ENCODE measurements around the gene ATP1B1. TPM values are rescaled to one million over a fixed set of nuclear protein-coding genes. Genes with fewer than 3 reads are reported as not detected.

ATP1B1 gene
- total and polyA plus RNA-seq, 4 experiments from 2014 or later, result 1.2 to 3.5 (median 2.4) TPM

DNA sequence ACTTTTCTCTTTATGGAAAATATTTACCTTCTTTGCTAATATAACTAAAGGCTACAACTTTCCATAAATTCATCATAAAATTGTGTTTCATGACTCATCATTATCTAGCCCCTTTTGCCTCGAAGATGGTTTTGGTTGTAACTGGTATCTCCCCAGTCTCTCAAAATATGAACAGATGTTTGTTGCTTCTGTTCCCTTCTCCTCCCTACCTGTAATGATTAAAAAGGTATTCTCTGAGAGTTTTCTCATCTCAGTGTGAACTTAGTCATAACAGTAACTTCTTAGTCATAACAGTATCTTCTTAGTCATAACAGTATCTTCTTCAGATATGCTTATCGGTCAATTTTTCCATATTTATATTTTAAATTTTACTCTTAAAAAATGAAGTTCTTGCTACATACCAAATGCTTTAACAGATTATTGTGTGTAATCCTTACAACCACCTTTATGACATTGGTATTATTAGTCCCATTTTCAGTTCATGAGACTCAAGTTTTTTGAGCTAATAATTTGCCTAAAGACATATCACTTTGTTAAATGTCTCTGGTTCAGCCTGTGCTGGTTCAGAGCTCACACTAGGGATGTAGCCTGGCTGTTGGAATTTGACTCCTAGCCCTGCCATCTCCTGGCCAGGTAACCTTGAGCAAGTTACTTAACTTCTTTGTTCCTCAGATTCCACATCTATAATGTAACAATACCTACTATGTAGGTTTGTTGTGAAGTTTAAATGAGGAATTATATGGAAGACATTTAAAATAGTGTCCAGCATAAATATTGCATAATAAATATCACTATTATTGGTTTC lies 32.6 kb downstream of the ATP1B1 start:
- ChIA-PET POLR2A (ENCODE audit: partially characterized antibody) (no interaction called here), CTCF (ENCODE audit: partially characterized antibody) (no interaction called here)
- Mint-ChIP-seq H3K4me1 (peaks cover 0 to 2% (median 0%) of the 10 kb centered on the region in 4 donors), H3K27ac (no peak overlapping the region), H3K4me3 (no peak overlapping the region), H3K9me3 (peaks cover 0 to 2% (median 0%) of the 10 kb centered on the region in 8 donors), H3K27me3 (no peaks in the 10 kb centered on the region), H3K36me3 (peaks cover 3 to 4% of the 10 kb centered on the region in 2 donors)
- Histone ChIP-seq H3K36me3 (ENCODE audit: insufficient read depth, low read length) (no peaks in the 10 kb centered on the region), H3K9me3 (ENCODE audit: control insufficient read depth in 1 of 2, low read length in 2 of 2) (no peaks in the 10 kb centered on the region), H3K27me3 (ENCODE audit: insufficient read depth, low read length) (no peaks in the 10 kb centered on the region), H3K27ac (ENCODE audit: low read depth, low read length) (no peak overlapping the region), H3K4me3 (ENCODE audit: low read length in 2 of 2) (no peak overlapping the region), H3K4me1 (ENCODE audit: insufficient read depth, low read length) (no peaks in the 10 kb centered on the region)
- intact Hi-C loops (cut with micrococcal nuclease), result no loop called here
- DNase-seq, result no peak

DNA sequence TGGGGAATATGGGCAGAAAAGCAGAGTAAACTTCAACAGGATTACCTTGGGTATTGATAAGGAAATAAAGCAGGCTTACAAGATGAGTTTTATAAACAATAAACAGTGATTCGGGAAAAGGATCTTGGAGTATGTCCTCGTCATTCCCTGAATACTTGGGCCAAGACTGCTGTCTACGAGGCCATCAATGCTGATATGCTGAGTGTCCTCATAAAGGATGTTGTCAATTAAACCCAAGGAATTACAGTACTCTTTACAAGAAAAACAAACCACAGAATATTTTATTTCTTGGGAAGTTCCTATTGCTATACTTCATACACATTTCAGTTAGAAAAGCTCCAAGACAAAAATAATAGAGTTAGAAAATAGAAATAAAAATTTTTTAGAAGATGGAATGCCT lies 34.9 kb downstream of the ATP1B1 start:
- H3K27ac Mint-ChIP-seq, result no peak overlapping the region
- POLR2A ChIA-PET (ENCODE audit: partially characterized antibody), result no interaction called here
- no peak overlapping the region for H3K4me3 Mint-ChIP-seq
- Histone ChIP-seq H3K4me1 (ENCODE audit: insufficient read depth, low read length) (no peaks in the 10 kb centered on the region), H3K4me3 (ENCODE audit: low read length in 2 of 2) (no peak overlapping the region), H3K36me3 (ENCODE audit: insufficient read depth, low read length) (no peaks in the 10 kb centered on the region), H3K27ac (ENCODE audit: low read depth, low read length) (no peak overlapping the region), H3K27me3 (ENCODE audit: insufficient read depth, low read length) (no peaks in the 10 kb centered on the region), H3K9me3 (ENCODE audit: control insufficient read depth in 1 of 2, low read length in 2 of 2) (no peaks in the 10 kb centered on the region)
- peaks cover 0 to 2% (median 0%) of the 10 kb centered on the region in 8 donors for H3K9me3 Mint-ChIP-seq
- H3K36me3 Mint-ChIP-seq, result peaks cover 0 to 4% of the 10 kb centered on the region in 2 donors
- peaks cover 0 to 2% (median 0%) of the 10 kb centered on the region in 4 donors for H3K4me1 Mint-ChIP-seq
- no peaks in the 10 kb centered on the region for H3K27me3 Mint-ChIP-seq
- intact Hi-C loops (cut with micrococcal nuclease), result no loop called here
- CTCF ChIA-PET (ENCODE audit: partially characterized antibody), result no interaction called here
- no peak for DNase-seq

DNA sequence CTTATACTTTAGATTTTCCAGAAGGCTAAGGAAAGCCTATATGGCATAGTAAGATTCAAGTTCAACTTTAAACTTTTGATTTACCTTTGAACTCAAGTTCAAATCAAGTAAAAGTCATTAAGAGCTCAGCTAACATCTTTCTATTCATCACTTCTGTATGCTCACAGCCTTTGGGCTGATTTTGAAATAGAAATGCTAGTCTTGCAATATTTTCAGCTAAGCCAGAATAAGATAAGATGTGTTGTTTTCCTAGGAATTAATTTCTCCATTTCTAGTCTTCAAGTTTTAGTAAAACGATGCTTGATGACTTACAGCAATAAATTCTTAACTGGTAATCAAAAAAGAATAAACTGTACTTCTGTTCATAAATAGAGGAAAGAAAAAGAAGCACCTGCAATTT lies 35.6 kb downstream of the ATP1B1 start:
- Histone ChIP-seq H3K4me3 (ENCODE audit: low read length in 2 of 2) (no peak overlapping the region), H3K27ac (ENCODE audit: low read depth, low read length) (no peak overlapping the region), H3K36me3 (ENCODE audit: insufficient read depth, low read length) (no peaks in the 10 kb centered on the region), H3K27me3 (ENCODE audit: insufficient read depth, low read length) (no peaks in the 10 kb centered on the region), H3K9me3 (ENCODE audit: control insufficient read depth in 1 of 2, low read length in 2 of 2) (no peaks in the 10 kb centered on the region), H3K4me1 (ENCODE audit: insufficient read depth, low read length) (no peaks in the 10 kb centered on the region)
- ChIA-PET CTCF (ENCODE audit: partially characterized antibody) (no interaction called here), POLR2A (ENCODE audit: partially characterized antibody) (no interaction called here)
- no peak for DNase-seq
- peaks cover 0 to 2% (median 0%) of the 10 kb centered on the region in 8 donors for H3K9me3 Mint-ChIP-seq
- H3K27ac Mint-ChIP-seq, result no peak overlapping the region
- H3K27me3 Mint-ChIP-seq, result no peaks in the 10 kb centered on the region
- peaks cover 0 to 2% (median 0%) of the 10 kb centered on the region in 4 donors for H3K4me1 Mint-ChIP-seq
- peaks cover 0 to 3% of the 10 kb centered on the region in 2 donors for H3K36me3 Mint-ChIP-seq
- intact Hi-C loops (cut with micrococcal nuclease), result no loop called here
- H3K4me3 Mint-ChIP-seq, result no peak overlapping the region

DNA sequence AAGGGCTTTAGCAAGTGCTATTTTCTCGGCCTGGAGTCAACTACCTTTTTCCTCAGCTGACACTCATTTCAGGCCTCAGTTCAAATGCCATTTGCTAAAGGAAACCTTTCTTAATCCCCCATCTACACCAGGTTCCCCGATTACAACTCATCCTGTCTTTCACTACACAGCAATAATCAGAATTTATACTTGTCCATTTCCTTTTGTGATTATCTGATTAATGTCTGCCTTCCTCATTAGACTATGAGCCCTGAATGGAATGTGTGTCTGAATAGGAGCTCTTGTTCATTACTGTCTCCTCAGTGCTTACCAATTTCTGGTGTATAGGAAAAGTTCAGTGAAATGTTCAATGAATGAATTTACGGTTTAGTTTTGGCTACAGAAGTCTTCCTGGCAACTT lies 36.9 kb downstream of the ATP1B1 start:
- H3K4me3 Mint-ChIP-seq, result no peak overlapping the region
- DNase-seq, result no peak
- H3K4me1 Mint-ChIP-seq, result peaks cover 0 to 2% (median 0%) of the 10 kb centered on the region in 4 donors
- H3K27ac Mint-ChIP-seq, result no peak overlapping the region
- intact Hi-C loops (cut with micrococcal nuclease), result no loop called here
- H3K9me3 Mint-ChIP-seq, result no peaks in the 10 kb centered on the region
- no peaks in the 10 kb centered on the region for H3K9me3 ChIP-seq (ENCODE audit: control insufficient read depth in 1 of 2, low read length in 2 of 2)
- ChIA-PET POLR2A (ENCODE audit: partially characterized antibody) (no interaction called here), CTCF (ENCODE audit: partially characterized antibody) (no interaction called here)
- H3K4me3 ChIP-seq (ENCODE audit: low read length in 2 of 2), result no peak overlapping the region
- no peaks in the 10 kb centered on the region for H3K27me3 ChIP-seq (ENCODE audit: insufficient read depth, low read length)
- no peak overlapping the region for H3K27ac ChIP-seq (ENCODE audit: low read depth, low read length)
- H3K36me3 Mint-ChIP-seq, result no peaks in the 10 kb centered on the region
- no peaks in the 10 kb centered on the region for H3K27me3 Mint-ChIP-seq
- H3K4me1 ChIP-seq (ENCODE audit: insufficient read depth, low read length), result no peaks in the 10 kb centered on the region
- H3K36me3 ChIP-seq (ENCODE audit: insufficient read depth, low read length), result no peaks in the 10 kb centered on the region

DNA sequence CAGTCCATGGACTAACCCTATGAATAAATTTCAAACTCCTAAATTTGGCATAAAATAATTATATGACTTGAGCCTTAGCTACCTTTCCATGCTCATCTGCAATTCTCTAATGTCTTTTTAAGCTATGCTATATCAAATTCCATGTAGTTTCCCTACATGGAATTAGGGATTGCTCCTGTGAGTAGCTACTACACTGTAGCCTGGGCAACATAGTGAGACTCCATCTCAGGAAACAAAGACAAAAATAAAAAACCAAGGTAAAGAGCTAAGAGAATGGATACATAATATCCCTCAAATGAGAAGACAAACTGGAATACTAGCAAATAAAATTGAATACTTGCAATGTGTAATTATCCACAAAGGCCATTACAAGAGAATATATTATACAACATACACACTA lies 37.5 kb downstream of the ATP1B1 start:
- Histone ChIP-seq H3K4me1 (ENCODE audit: insufficient read depth, low read length) (no peaks in the 10 kb centered on the region), H3K4me3 (ENCODE audit: low read length in 2 of 2) (no peak overlapping the region), H3K27ac (ENCODE audit: low read depth, low read length) (no peak overlapping the region), H3K9me3 (ENCODE audit: control insufficient read depth in 1 of 2, low read length in 2 of 2) (no peaks in the 10 kb centered on the region), H3K36me3 (ENCODE audit: insufficient read depth, low read length) (no peaks in the 10 kb centered on the region), H3K27me3 (ENCODE audit: insufficient read depth, low read length) (no peaks in the 10 kb centered on the region)
- H3K4me3 Mint-ChIP-seq, result no peak overlapping the region
- intact Hi-C loops (cut with micrococcal nuclease), result no loop called here
- H3K36me3 Mint-ChIP-seq, result no peaks in the 10 kb centered on the region
- no peaks in the 10 kb centered on the region for H3K9me3 Mint-ChIP-seq
- POLR2A ChIA-PET (ENCODE audit: partially characterized antibody), result no interaction called here
- no peak overlapping the region for H3K27ac Mint-ChIP-seq
- DNase-seq, result no peak
- CTCF ChIA-PET (ENCODE audit: partially characterized antibody), result interaction anchor here (1.4 kb wide), 1 partner anchor 19 kb away, joined by 3 read pairs; no protein-coding TSS in a partner anchor
- H3K27me3 Mint-ChIP-seq, result no peaks in the 10 kb centered on the region
- peaks cover 0 to 2% (median 0%) of the 10 kb centered on the region in 4 donors for H3K4me1 Mint-ChIP-seq

DNA sequence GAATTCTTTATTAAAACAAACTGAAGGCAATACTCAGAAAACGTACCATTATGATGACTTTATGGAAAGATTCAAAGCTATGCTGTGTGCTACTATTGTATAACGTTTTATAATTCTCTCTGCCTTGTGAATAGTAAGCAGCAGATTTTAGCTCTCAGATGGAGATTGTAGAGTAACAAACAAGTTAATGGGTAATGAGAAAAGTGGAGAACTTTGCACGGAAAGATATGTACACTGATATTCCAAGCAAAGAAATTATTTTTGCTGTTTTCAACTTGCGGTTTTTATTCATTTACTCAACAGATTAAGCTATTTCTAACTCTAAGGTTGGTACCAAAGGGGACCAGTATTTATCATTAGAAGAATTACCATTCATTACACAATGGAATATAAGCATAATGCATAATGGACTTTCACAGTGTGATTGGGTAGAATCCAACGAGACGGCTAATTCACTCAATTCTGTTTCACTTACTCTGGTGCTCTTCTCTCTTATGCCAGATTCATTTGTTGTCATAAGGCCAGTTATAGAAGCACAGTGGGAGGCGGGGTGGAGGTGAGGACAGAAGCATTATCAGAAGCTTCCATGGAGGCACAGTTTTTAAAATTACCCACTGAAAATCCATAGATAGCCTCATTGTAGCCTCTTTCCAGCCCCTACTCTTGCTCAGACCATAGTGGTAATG lies 38.6 kb downstream of the ATP1B1 start:
- Mint-ChIP-seq H3K4me1 (no peaks in the 10 kb centered on the region), H3K27me3 (no peaks in the 10 kb centered on the region), H3K4me3 (no peak overlapping the region), H3K36me3 (no peaks in the 10 kb centered on the region), H3K9me3 (no peaks in the 10 kb centered on the region), H3K27ac (no peak overlapping the region)
- Histone ChIP-seq H3K36me3 (ENCODE audit: insufficient read depth, low read length) (no peaks in the 10 kb centered on the region), H3K27ac (ENCODE audit: low read depth, low read length) (no peak overlapping the region), H3K27me3 (ENCODE audit: insufficient read depth, low read length) (no peaks in the 10 kb centered on the region), H3K4me3 (ENCODE audit: low read length in 2 of 2) (no peak overlapping the region), H3K9me3 (ENCODE audit: control insufficient read depth in 1 of 2, low read length in 2 of 2) (no peaks in the 10 kb centered on the region), H3K4me1 (ENCODE audit: insufficient read depth, low read length) (no peaks in the 10 kb centered on the region)
- DNase-seq, result no peak
- intact Hi-C loops (cut with micrococcal nuclease), result no loop called here
- ChIA-PET CTCF (ENCODE audit: partially characterized antibody) (interaction anchor here (1.4 kb wide), 1 partner anchor 20 kb away, joined by 3 read pairs; no protein-coding TSS in a partner anchor), POLR2A (ENCODE audit: partially characterized antibody) (no interaction called here)

DNA sequence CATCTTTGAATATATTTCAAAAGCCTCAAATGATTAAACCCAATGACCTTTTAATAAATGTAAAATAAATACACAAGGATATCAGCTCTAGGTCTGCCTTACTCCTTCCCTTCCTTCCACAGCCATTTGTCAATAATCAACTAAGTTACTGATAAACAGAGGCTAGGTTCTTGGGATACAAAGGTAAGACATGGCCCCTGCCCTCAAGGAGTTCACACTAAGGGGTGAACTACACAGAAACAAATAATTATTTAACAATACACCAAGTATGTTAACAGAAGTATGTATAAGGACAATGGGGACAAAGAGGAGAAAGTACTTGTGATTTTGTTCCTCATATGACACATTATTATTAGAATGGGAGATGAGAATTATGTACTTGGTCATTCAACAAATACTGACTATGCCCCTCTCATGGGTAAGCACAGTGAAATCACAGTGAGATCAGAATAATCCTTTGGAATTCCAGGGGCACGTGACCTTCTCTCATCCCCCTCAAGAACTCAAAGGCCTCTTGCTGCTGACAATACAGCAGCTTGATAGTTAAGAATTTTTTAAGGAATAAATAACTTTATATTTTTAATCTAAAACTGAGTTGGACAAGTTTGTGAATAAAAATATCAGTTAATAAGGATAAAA lies 40.2 kb downstream of the ATP1B1 start:
- Histone ChIP-seq H3K4me3 (ENCODE audit: low read length in 2 of 2) (no peak overlapping the region), H3K27ac (ENCODE audit: low read depth, low read length) (no peak overlapping the region), H3K9me3 (ENCODE audit: control insufficient read depth in 1 of 2, low read length in 2 of 2) (no peaks in the 10 kb centered on the region), H3K36me3 (ENCODE audit: insufficient read depth, low read length) (no peaks in the 10 kb centered on the region), H3K4me1 (ENCODE audit: insufficient read depth, low read length) (no peaks in the 10 kb centered on the region), H3K27me3 (ENCODE audit: insufficient read depth, low read length) (no peaks in the 10 kb centered on the region)
- Mint-ChIP-seq H3K4me3 (no peak overlapping the region), H3K36me3 (peaks cover 0 to 3% of the 10 kb centered on the region in 2 donors), H3K9me3 (no peaks in the 10 kb centered on the region), H3K27ac (no peak overlapping the region), H3K27me3 (no peaks in the 10 kb centered on the region), H3K4me1 (no peaks in the 10 kb centered on the region)
- ChIA-PET POLR2A (ENCODE audit: partially characterized antibody) (no interaction called here), CTCF (ENCODE audit: partially characterized antibody) (no interaction called here)
- intact Hi-C loops (cut with micrococcal nuclease), result no loop called here
- DNase-seq, result no peak
